GM06990 (cell line): ENCODE results near the gene ANKRD39.

Experiments used
- DNase-seq: peaks from one replicate; pipeline ENCODE4 v3.0.0-alpha.2; 2011; ENCODE audit not compliant: insufficient read length; ENCODE audit errors: extremely low read depth
- H3K27me3 ChIP-seq: replicated peaks from 2 replicates; pipeline ENCODE4 v1.6.0; 2011; ENCODE audit warnings: low read length; ENCODE audit not compliant: control insufficient read depth, insufficient read depth
- H3K36me3 ChIP-seq: 2 replicates; pipeline ENCODE4 v1.5.1; 2011; ENCODE audit warnings: low read length; ENCODE audit not compliant: control insufficient read depth, insufficient read depth
- H3K4me3 ChIP-seq: replicated peaks from 2 replicates; pipeline ENCODE4 v1.5.1; 2011; ENCODE audit warnings: low read depth, mild to moderate bottlenecking, control low read depth, low read length
- CTCF ChIP-seq: IDR thresholded peaks from 2 replicates; pipeline ENCODE4 v1.5.1; 2011; ENCODE audit warnings: low read length, control low read depth, mild to moderate bottlenecking, inconsistent platforms; ENCODE audit not compliant: insufficient read depth, poor library complexity, severe bottlenecking

Gene ANKRD39

GRCh38 chr2:96798733-96799622 is 58.8 kb downstream of the ANKRD39 start:
- H3K27me3 ChIP-seq: no peaks in the 10 kb centered on the region
- no peaks in the 10 kb centered on the region; the same call in 1 of the 2 replicates for H3K36me3 ChIP-seq
- no peak overlapping the region for H3K4me3 ChIP-seq
- no peak for DNase-seq
- TF ChIP-seq CTCF: no peak
